GM10248 (cell line): Measurements from ENCODE around the gene PCDH9.

ENCODE experiments used
- CTCF ChIA-PET: fragments of 300-600 bp; sonication (Branson Sonifier 250); formaldehyde crosslinking; extraction: SDS; loops from one replicate; lab custom pipeline; 2021; ENCODE audit warnings: antibody characterized with exemption; lab: Yijun Ruan, JAX
- POLR2A ChIA-PET: fragments of 350-650 bp; sonication (Branson Sonifier 250); formaldehyde crosslinking; extraction: SDS; loops from one replicate; lab custom pipeline; 2020; ENCODE audit warnings: antibody characterized with exemption; lab: Yijun Ruan, JAX
- DNase-seq: peaks from one replicate; pipeline ENCODE4 v3.0.0; 2012; ENCODE audit errors: extremely low spot score
- CTCF ChIP-seq: IDR thresholded peaks from 2 replicates; pipeline ENCODE4 v1.5.1; 2012; ENCODE audit warnings: mild to moderate bottlenecking, low read depth; ENCODE audit errors: extremely low read depth, missing control alignments, control extremely low read depth

PCDH9 gene

GRCh38 chr13:66425741-66426140 lies 804.4 kb downstream of the PCDH9 start:
- CTCF ChIA-PET, result no interaction called here
- POLR2A ChIA-PET, result no interaction called here
- no peak for TF ChIP-seq CTCF
- no peak for DNase-seq

DNA sequence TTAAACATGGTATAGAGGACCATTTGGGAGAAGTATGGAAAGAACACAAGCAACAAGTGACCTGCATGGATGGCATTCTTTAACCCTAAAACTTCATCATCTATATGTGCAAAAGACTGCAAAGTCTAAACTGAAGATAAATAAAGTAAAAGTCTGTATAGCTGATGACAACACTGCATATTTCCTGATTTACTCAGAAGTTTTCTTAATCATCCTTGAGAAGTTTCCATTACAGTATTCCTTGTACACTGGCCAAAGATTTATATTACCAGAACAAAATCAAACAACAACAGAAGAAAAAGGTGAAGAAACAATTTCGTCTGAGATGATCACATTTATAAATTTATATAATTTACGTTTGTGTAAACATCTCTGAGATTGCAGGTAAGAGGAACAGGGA lies 805.7 kb downstream of the PCDH9 start:
- CTCF ChIA-PET, result no interaction called here
- DNase-seq, result no peak
- no peak for TF ChIP-seq CTCF
- POLR2A ChIA-PET, result no interaction called here

GRCh38 chr13:66415444-66415843 lies 814.7 kb downstream of the PCDH9 start:
- no peak for DNase-seq
- POLR2A ChIA-PET, result no interaction called here
- no peak for TF ChIP-seq CTCF
- CTCF ChIA-PET, result no interaction called here

DNA sequence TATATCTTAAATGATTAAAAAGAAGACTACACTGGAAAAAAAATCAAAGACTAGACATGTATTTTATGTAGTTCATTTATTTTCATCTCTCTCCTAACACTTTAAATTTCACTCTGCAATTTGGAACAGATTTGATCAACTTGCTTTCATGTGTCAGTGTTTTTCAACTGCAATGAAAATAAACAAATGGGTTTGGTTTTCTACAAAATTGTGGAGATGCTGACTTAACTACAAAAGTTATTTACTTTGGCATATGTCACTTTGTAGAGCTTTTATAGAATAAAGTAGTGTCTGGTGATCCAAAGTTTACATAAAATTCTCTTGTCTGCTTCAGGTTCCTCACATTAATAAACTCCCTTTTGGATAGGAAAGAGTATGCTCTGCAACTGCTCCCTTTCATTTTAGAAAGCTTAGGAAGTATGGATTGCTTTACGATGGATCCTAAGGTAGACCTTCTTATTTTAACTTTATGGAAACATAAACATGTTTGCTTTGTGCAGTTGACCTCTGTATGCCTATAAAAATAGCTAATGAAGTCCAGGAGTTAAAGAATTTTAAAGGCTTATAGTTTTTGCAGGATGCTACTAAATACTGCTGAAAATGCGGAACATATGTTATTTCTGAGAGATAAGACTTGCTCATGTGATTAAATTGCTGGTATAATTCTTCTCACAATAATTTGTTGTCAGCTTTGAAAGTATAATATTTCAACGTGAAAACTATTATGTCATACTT lies 815.9 kb downstream of the PCDH9 start:
- ChIA-PET POLR2A (no interaction called here), CTCF (interaction anchor here (1.5 kb wide), 1 partner anchor 12 kb away, joined by 3 read pairs; no protein-coding TSS in a partner anchor)
- no peak for DNase-seq
- no peak for TF ChIP-seq CTCF

- no peak for DNase-seq
- ChIA-PET CTCF (no interaction called here), POLR2A (no interaction called here)
- no peak for TF ChIP-seq CTCF
Measured at GRCh38 chr13:66410314-66410713, 819.8 kb downstream of the PCDH9 start.

DNA sequence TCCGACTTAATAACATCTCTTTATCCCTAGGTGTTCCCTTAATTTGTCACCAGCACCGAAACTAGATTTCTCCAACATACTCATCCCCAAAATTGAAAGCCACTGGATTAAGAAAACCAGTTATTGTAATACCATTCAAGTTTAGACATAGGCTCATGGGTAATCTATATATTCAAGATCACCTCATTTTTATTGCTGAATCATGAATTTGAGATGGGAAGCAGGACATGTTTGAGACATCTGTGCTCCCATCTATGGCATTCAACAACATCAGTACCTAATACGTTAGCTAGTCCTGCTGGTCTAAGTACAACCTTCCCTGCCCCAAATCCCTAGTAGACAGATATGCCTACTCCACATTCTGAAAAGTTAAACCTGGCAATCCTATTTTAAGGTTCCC lies 820.6 kb downstream of the PCDH9 start:
- ChIA-PET POLR2A (no interaction called here), CTCF (no interaction called here)
- no peak for DNase-seq
- no peak for TF ChIP-seq CTCF
